NCI-H1105 treated with DMSO at 0.1 percent for 48 hours (cell line): ENCODE measurements around the gene NUBPL.
A peak's percentile ranks its signal among the peaks of the same experiment; 100 is the strongest.

Source experiments
- DNase-seq: peaks from one replicate; lab custom pipeline; 2025; lab: John Stamatoyannopoulos, UW

NUBPL gene, protein sequence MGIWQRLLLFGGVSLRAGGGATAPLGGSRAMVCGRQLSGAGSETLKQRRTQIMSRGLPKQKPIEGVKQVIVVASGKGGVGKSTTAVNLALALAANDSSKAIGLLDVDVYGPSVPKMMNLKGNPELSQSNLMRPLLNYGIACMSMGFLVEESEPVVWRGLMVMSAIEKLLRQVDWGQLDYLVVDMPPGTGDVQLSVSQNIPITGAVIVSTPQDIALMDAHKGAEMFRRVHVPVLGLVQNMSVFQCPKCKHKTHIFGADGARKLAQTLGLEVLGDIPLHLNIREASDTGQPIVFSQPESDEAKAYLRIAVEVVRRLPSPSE

DNA sequence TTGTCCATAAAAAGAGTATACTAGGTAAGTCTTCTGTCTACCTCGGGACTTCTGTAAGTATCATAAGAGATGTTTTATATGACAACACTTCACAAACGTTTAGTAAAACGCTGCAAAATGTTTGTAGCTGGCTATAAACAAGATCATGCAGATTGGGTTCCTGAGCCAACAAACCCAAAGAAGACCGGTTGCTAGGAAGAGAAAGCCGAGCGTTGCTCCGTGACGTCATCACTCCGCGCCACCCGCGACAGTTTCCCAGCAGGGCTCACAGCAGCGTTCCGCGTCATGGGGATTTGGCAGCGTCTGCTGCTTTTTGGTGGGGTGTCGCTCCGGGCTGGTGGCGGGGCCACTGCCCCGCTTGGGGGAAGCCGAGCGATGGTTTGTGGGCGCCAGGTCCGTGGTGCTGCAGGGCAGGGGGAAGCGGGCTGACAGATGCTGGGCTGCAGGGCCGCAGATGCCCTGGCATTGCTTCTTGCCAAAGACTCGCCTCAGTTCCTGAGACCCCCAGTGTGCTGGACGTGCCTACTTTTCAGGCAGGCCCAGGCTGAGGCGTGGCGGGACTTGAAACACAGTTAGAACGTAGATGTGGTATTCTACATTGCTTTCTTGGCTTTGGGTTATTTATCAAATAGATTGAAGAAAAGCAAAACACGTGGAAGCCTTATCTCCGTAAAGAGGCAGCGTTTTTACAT, at the start of gene NUBPL:
TSS of gene NUBPL (plus strand) at position 250 of the 692 bp plus-strand sequence. CDS start at position 286, 36 bp downstream.
- peak; percentile 92 for DNase-seq

DNA sequence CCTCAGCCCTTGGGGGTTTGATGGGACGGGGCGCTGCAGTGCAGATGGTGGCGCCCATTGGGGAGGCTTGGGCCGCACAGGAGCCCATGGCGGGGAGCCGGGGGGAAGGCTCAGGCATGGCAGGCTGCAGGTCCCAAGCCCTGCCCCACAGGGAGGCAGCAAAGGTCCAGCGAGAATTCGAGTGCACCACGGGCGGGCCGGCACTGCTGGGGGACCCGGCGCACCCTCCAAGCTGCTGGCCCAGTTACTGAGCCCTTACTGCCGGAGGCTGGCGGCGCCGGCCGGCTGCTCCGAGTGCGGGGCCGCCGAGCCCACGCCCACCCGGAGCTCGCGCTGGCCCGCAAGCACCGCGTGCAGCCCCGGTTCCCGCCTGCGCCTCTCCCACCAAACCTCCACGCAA, 34.1 kb upstream of the NUBPL start:
- DNase-seq: no peak

DNA sequence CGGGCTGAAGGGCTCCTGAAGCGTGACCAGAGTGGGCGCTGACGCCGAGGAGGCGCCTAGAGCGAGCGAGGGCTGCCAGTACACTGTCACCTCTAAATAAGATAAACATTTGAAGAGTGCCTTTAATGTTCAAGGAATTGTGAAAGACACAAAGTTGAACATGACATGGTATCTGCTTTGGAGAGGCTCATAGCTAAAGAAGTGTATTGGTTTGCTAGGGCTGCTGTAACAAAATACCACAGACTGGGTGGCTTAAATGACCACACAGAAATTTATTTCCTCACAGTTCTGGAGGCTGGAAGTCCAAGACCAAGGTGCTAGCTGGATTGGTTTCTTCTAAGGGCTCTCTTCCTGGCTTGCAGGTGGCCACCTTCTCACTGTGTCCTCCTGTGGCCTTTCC, 33.7 kb upstream of the NUBPL start:
- no peak for DNase-seq

DNA sequence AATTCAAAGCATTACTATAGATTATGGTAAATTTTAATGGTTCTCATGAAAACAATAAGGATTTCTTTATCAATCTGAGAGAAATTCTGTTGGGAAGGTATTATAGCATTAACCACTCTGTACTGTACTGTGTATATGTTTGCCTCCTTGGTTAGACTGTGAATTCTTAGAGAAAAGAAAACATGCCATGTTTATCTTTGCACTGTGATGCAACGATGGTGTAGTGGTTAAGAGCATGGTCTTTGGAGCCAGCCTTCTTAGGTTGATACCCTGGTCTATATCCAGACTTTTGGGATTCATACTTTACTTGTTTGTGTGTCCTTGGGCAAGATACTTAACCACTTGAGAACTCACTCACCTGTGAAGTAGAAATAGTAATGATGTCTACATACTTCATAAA, 32.2 kb upstream of the NUBPL start:
- no peak for DNase-seq

DNA sequence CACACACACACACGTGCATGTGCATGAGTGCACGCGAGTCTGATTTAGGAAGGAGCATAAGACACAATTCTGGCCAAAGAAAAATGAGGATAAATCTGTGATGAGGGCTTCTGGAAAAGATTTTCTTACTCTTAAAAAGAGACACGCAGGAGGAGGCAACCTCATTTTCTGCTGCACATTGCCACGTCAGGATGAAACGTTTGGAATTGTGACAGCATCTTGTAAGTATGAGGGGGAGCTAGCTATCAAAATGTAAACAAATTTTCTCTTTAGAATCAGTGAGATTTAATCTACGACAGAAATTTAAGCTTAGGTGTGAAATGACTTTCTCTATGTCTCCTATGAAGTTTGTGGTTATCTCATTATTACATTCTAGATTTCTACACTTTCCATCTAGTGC, 31.1 kb upstream of the NUBPL start:
- no peak for DNase-seq

DNA sequence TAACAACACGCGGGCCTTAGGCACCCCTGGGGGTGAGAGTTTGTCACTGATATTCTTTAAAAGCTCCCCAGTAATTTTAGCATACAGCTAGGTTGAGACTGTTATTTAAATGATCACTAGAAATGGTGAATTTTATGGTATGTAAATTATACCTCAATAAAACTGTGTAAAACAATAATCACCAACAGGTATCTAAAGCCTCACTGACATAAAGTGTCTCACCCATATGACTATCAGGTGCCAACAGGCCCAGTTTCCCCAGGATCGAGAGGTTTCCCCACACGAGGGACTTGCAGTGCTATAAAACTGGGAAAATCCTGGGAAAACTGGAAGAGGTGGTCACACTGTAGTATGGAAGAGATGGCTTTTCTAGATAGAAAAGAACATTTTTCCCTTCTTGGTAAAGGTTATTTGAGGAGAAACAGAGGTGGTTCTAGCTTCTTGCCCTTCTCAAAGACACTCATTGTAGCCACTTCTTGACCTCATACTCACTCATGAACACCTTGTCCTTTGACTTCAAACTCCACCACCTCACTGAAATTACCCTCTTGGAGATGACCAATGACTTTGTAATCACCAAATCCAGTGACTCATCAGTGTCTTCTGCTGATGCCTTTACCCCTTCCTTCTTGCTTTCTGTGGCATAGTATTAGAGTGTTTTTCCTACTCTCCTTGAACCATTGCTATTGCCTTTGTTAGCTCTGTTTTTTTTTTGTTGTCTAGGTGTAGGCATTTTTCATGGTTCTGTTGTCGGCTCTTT, 24.8 kb upstream of the NUBPL start:
- no peak for DNase-seq

DNA sequence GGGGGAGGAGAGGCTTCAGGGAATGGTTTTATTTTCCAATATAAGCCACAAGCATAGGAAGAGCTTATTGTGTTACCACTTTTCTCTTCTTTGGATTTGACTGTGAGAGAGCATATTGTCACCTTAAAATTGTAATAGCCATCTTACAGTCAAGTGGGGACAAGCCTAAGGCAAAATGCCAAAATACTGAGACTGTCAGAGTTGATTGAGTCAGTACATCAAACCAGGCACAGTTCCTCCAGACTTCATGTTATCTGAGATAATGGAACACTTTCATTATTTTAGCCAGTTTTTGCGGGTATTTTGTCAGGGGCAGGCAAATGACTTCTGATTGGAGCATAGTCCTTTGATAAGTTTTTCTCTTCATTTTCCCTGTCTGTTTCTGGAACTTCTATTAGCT, 19.5 kb upstream of the NUBPL start:
- DNase-seq: peak; percentile 25

DNA sequence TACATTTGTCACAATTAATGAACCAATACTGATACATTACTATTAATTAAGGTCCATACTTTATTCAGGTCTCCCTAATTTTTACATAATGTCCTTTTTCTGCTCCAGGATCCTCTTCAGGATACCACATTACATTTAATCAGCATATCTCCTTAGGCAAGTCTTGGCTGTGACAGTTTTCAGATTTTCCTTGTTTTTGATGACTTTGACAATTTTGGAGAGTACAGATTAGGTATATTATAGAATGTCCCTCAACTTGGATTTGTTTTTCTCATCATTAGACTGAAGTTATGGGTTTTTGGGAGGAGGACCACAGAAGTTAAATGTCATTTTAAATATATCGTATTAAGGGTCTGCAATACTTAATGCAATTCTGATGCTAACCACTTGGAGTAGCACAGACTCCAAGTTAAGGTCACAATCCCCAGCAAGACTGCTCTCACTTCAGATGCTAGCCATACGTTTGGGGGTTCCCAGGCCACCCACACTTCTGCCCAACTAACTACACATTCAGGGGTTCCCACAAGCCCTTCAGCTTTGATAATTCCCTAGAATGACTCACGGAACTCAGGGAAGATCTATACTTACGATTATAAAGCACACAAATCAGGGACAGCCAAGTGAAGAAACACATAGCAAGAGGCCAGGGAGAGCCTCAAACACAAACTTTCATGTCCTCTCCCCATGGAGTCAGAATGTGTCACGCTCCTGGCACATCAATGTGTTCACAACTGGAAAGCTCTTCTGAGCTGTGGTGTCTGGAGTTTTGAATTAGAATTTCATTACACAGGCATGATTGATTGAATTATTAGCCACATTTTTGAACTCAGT, 17.0 kb upstream of the NUBPL start:
- DNase-seq: no peak

DNA sequence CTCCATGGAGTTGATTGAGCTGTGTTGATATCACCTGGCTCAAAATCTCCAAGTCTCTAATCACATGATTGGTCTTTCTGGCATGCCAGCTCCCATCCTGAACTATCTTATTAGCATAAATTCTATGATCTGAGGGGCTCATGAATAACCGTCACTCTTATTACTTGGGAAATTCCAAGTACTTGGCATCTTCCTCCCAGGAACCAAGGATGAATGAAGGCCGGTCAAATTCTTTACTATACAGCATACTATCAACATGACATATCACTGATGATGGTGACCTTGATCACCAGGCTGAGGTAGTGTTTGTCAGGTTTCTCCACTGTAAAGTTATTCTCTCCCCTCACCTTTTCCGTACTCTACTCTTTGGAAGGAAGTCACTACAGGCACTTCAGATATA, 16.4 kb upstream of the NUBPL start:
- DNase-seq: no peak

DNA sequence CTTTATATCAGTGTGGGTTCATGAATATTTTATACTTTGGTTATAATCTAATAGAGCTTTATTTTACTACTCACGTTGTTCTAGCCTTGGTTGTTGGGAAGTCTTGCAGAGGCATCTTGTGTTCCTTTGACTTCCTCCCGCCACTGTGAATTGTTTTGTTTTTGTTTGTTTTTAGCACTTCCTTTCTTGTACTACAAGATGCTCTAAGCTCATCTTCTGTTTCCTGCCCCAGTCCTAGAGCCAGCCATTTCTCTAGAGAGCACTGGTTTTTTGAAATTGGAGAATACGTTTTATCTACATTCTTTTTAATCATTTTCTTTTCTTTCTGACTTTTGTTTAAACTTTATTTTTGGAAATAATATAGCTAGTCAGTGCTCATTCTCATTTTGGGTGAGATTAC, 15.9 kb upstream of the NUBPL start:
- DNase-seq: no peak

DNA sequence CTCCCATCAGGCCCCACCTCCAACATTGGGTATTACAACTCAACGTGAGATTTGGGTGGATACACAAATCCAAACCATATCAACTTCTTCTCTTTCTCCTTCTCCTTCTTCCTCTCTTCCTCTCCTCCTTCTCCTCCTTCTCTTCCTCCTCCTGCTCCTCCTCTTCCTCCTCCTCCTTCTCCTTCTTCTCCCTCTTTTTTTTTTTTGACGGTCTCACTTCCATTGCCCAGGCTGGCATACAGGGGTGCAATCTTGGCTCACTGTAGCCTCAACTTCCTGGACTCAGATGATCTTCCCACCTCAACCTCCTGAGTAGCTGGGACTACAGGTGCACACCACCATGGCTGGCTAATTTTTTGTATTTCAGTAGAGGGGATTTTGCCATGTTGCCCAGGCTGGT, 11.4 kb upstream of the NUBPL start:
- DNase-seq: no peak

DNA sequence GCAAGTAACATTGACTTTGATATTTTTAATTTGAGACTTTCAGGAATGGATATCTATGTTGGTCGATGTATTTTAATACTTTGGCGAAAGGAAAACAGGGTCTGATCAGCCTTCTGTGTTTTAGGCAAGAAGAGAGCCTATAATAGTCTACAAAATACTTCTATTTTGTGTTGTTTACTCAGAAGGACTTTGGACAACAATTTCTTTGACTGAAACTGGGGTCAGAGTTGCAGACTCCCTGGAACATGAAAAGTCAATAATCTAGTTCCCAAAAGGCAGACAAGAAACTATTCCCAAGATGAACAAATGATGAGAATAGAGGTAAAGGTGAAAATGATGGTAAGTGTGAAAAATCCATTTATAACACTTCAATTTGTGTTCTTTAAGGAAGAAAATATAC, 10.6 kb upstream of the NUBPL start:
- no peak for DNase-seq

DNA sequence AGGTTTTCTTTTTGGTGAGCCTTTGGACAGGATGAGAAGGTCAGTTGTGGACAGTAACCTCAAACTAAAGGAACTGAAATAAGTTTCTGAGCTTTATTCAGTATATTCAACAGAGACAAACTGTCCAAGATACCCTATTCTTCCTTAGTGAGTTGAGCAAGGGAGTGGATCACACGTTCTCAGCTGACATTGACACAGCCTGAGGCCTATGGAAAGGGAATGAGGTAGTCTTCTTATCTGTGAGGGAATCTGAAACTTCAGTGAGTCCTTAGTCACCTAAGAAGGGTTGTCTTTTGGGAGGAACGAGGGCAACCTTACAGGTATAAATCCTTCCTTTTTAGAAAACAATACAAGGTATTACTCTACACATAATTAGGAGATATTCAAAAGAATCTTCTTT, 5.0 kb upstream of the NUBPL start:
- no peak for DNase-seq

DNA sequence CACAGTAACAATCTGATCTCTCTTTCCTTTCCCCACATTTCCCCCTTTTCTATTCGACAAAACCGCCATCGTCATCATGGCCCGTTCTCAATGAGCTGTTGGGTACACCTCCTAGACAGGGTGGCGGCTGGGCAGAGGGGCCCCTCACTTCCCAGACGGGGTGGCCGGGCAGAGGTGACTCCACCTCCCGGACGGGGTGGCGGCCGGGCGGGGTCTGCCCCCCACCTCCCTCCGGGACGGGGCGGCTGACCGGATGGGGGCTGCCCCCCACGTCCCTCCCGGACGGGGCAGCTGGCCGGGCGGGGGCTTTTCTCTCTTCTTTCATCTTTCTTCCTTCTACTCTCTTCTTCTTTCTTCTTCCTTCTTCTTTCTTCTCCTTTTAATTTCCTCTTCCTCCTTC, 1.3 kb upstream of the NUBPL start:
- DNase-seq: no peak

DNA sequence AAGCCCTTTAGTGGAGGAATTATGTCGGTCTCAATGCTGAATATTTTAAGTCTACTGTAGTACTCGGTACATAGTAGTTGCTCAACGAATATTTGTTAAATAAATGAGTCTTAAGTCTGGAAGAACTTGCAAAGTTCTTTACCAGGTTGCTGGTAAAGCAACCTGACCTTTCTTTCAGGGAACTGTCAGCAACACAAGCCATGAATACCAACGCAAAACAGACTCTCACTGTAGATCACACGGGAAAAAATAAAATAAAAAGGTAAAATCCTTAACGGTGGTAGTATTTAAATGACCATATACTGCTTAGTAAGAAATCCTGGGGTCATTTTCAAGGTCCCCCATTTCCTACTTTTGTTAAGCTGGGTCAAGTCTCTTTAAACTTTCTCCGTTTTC, 447 bp upstream of the NUBPL start:
- DNase-seq: no peak

DNA sequence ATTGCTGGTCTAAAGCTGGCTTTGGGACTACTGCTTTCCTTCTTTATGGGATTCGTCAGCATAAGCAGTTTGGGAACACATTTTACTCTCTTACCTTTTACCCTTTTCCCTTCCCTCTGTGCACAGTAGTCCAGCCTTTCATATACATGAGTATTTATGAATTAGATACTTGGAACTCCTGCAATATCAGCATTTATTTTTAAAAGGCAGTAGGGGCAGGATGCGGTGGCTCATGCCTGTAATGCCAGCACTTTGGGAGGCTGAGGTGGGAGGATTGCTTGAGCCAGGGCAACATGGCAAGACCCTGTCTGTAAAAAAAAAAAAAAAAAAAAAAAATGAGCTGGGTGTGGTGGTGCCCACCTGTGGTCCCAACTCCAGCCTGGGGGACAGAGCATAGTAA, 3.0 kb downstream of the NUBPL start:
- no peak for DNase-seq

DNA sequence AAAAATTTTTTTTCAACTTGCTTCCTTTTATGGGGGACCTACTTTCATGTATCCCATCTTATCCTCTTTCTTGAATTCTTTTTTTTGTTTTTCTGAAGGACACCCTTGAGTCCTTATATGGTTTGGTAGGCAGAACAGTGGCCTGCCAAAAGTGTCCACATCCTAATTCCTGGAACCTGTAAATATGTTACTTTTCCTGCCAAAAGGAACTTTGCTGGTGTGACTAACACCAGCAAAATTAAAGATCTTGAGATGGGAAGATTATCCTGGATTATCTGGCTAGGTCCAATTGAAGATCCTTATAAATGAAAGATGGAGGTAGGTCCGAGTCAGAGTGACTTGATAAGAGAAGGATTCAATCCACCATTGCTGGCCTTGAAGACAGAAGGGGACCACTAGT, 5.3 kb downstream of the NUBPL start:
- no peak for DNase-seq

DNA sequence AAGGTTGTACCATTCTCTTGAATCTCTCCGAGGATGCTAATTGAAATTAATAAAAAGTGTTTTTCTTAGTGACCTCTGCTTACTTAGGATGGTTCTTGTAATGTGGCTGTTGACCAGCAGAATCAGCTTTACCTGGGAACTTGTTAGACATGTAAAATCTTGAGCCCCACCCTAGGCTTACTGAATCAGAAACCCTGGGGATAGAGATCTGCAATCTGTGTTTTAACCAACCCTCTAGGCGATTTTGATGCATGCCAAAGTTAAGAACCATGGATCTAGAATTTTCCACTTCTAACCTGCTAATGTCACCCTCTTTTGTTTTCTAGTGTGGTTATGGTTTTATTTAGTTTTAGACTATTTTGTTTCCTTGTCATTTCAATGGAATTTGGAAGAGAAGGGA, 6.5 kb downstream of the NUBPL start:
- no peak for DNase-seq

DNA sequence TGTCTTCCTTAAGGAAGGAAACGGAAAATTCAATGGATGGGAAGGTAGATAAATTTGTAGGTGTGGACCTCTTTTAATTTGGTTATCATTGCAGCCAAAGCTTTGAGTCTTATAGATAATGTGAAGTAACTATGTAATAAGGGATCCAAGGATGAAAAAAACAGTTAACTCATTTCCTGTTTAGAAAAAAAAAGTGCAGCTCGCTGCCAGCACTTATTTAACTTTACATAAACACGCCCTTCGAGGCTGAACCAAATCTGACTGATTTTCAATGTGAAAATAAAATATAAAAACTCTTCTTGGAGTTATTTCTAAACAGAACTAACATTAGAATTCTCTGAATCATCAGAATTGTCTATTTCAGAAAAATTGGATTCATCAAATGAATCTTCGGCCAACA, 7.0 kb downstream of the NUBPL start:
- DNase-seq: no peak

DNA sequence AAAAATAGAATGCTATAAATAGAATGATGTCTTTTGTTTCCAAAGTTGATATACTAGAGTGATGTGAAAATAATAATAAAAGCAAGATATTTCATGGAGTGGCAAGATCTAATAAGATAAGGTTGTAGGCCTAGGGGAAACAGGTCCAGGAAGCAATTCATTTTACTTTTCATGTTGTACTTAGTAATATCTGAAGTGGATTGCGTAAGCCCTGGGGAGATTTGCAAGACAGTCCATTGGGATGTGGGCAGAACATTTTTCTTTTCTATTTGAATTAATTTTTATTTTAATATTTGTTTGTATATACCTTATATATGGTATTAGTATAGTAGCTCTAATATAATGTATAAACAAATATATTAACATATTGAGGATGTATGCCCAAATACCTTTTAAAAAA, 7.5 kb downstream of the NUBPL start:
- no peak for DNase-seq

DNA sequence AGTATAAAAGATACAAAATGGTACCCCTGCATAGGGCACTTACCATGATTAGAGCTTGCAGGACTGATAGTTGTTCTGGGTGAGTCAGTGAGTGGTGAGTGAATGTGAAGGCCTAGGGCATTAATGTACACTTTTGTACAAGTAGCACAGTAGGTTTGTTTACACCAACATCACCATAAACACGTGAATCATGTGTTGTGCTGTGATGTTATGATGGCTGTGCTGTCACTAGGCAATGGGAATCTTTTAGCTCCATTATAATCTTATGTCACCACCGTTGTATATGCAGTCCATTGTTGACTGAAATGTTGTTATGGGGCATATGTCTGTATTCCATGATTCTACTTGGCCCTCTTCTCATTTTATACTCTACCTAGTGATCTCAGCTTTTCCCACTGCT, 11.8 kb downstream of the NUBPL start:
- no peak for DNase-seq

DNA sequence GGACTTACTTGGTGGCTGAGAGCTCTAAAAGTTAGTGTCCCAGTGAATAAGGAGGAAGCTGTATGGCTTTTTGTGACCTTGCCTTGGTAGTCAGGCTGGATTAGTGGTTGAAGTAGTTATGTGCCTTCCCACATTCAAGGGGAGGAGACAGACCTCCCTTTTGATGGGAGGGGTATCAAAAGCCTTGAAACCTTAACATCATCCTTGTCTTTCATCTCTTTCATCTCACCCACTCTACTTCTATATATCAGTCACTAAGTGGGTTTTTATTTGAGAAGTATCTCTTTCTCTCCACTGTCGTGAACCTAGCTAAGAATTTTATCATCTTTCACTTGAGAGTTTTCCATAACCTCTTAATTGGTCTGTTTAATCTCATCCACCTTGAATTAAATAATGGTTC, 15.7 kb downstream of the NUBPL start:
- no peak for DNase-seq
